ENCODE measurements around the gene PLEKHJ1.

The PLEKHJ1 gene

GRCh38 chr19:2254064-2254872, 18.1 kb upstream of the PLEKHJ1 start:
- peaks cover 27% of the 10 kb centered on the region; the same call in 1 of the 2 replicates for H3K79me2 ChIP-seq (ENCODE audit: insufficient read depth, low read depth)
- H3K9ac ChIP-seq, result no peak overlapping the region
- no peak overlapping the region for H3K27ac ChIP-seq
- H3K4me2 ChIP-seq, result no peak overlapping the region
- peaks cover 17% of the 10 kb centered on the region for H3K4me1 ChIP-seq (ENCODE audit: low read depth, poor library complexity, severe bottlenecking)
- no peaks in the 10 kb centered on the region for H3K36me3 ChIP-seq (ENCODE audit: insufficient read depth)
- H2AFZ ChIP-seq (ENCODE audit: low read depth), result no peak overlapping the region
- no peaks in the 10 kb centered on the region for H3K27me3 ChIP-seq (ENCODE audit: insufficient read depth, low read depth)
- no peak for TF ChIP-seq CTCF (conservative IDR thresholded peaks at IDR 0.05; ENCODE audit: low read depth, low read length)
- H4K20me1 ChIP-seq (ENCODE audit: insufficient read depth), result no peaks in the 10 kb centered on the region
- H3K4me3 ChIP-seq (IDR thresholded peaks at IDR 0.05; ENCODE audit: insufficient read depth, low read depth, low read length), result no peak overlapping the region

DNA sequence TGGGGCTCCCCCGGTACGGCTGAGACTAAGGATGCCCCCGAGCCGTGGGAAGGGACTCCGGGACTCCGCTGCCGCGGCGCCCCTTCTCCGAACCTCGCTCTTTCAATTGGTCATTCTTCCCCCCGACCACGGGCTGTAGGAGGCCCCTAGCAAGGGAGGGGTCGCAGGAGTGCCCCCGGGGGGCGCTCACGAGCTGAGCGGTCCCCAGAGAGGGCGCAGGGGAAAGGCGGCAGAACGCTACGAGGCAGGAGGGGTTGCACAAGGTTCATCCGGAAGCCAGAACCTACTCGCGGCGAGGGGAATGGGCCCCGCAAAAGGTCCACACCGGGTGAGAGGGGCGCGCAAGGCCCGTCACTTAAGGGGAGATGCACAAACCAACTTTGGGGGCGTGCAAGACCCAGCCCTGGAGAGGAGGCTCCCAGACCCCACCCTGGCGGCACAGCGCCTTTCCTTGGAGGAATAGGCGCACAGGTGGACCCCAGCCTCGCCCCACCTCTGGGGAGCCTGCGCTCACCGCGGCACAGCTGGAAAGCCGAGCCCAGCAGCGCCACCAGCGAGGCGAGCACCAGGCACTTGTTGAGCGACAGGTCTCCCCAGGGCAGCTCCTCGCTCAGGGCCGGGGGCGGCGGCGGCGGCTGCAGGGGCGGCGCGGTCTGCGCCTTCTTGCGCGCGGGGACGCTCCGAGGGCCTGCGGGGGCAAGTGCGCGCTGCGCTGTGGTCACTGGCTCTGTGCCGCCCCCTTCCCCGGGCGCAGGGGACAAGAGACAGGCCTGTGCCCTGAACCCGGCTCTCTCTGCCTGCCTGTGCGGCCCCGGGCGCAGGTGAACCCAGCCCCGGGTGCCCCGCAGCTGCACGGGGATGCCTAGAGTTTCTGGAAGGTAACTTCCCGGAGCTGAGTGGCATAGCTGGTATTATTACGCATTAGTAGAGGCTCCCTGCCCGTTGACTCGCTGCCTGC, 17.3 kb upstream of the PLEKHJ1 start:
- H3K4me1 ChIP-seq (ENCODE audit: low read depth, poor library complexity, severe bottlenecking), result peaks cover 17% of the 10 kb centered on the region
- no peaks in the 10 kb centered on the region for H3K27me3 ChIP-seq (ENCODE audit: insufficient read depth, low read depth)
- H4K20me1 ChIP-seq (ENCODE audit: insufficient read depth), result no peaks in the 10 kb centered on the region
- H3K4me2 ChIP-seq, result no peak overlapping the region
- H2AFZ ChIP-seq (ENCODE audit: low read depth), result no peak overlapping the region
- H3K27ac ChIP-seq, result no peak overlapping the region
- H3K36me3 ChIP-seq (ENCODE audit: insufficient read depth), result no peaks in the 10 kb centered on the region
- no peak; the same call in 1 of the 2 replicates for TF ChIP-seq CTCF (conservative IDR thresholded peaks at IDR 0.05; ENCODE audit: low read depth, low read length)
- peaks cover 27% of the 10 kb centered on the region; the same call in 1 of the 2 replicates for H3K79me2 ChIP-seq (ENCODE audit: insufficient read depth, low read depth)
- no peak overlapping the region for H3K4me3 ChIP-seq (IDR thresholded peaks at IDR 0.05; ENCODE audit: insufficient read depth, low read depth, low read length)
- no peak overlapping the region for H3K9ac ChIP-seq

DNA sequence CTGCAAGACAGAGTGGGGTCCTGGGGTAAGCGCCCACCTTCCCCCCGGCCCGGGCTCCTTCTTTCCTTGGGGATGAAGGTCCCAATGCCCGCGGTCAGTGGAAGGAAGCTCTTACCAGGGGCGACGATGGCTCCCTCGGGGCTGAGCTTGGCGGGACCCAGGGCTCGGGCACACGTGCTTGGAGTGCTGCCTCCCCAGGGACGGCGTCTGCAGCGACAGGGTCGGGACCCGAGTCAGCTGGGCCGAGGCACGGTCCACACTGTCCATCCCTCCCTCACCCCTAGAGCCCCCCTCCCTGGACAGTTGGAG, 16.6 kb upstream of the PLEKHJ1 start:
- Histone ChIP-seq H3K4me2 (no peak overlapping the region), H4K20me1 (ENCODE audit: insufficient read depth) (no peaks in the 10 kb centered on the region), H3K4me3 (IDR thresholded peaks at IDR 0.05; ENCODE audit: insufficient read depth, low read depth, low read length) (no peak overlapping the region), H3K36me3 (ENCODE audit: insufficient read depth) (no peaks in the 10 kb centered on the region), H3K9ac (no peak overlapping the region), H2AFZ (ENCODE audit: low read depth) (no peak overlapping the region), H3K4me1 (ENCODE audit: low read depth, poor library complexity, severe bottlenecking) (peaks cover 11% of the 10 kb centered on the region), H3K79me2 (ENCODE audit: insufficient read depth, low read depth) (peaks cover 27% of the 10 kb centered on the region; the same call in 1 of the 2 replicates), H3K27me3 (ENCODE audit: insufficient read depth, low read depth) (no peaks in the 10 kb centered on the region), H3K27ac (no peak overlapping the region)
- no peak for TF ChIP-seq CTCF (conservative IDR thresholded peaks at IDR 0.05; ENCODE audit: low read depth, low read length)

DNA sequence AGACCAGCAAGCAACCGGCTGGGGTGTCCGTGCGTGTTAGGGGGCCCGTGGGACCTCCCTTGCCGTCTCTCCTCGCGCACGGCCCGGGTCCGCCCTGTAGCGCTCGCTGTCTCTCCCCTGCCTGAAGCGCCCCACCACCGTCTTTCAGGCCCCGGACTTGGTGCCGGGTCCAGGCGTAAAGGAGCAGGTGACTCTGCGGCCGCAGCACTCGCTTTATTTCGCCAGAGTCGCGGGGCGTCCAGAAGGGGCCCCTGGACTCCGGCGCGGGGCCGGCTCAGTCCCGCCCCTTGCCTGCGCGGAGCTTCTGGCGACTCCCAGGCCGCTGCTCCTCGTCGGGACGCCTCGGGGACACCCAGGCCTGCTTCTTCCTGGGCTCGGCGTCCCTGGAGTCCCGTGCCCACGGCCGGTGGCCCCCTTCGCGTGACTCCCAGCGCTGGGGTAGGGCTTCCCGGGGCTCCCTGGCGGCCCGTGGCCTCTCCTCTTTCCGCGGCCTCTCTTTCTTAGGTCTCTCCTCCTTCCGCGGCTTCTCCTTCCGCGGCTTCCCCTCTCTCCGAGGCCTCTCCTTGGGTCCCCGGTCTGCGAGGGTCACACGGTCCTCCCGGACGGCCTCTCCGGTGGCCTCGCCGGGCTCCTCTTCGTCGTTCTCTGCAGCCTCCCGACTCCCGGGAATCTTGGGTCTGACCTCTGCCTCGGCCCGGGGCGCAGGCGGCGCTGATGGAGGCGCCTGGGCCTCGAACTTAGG, 16.1 kb upstream of the PLEKHJ1 start:
- no peak for TF ChIP-seq CTCF (conservative IDR thresholded peaks at IDR 0.05; ENCODE audit: low read depth, low read length)
- Histone ChIP-seq H4K20me1 (ENCODE audit: insufficient read depth) (no peaks in the 10 kb centered on the region), H3K4me3 (IDR thresholded peaks at IDR 0.05; ENCODE audit: insufficient read depth, low read depth, low read length) (no peak overlapping the region), H3K79me2 (ENCODE audit: insufficient read depth, low read depth) (peaks cover 22% of the 10 kb centered on the region; the same call in 1 of the 2 replicates), H3K9ac (no peak overlapping the region), H2AFZ (ENCODE audit: low read depth) (no peak overlapping the region), H3K27ac (no peak overlapping the region), H3K4me1 (ENCODE audit: low read depth, poor library complexity, severe bottlenecking) (peaks cover 11% of the 10 kb centered on the region), H3K36me3 (ENCODE audit: insufficient read depth) (no peaks in the 10 kb centered on the region), H3K27me3 (ENCODE audit: insufficient read depth, low read depth) (no peaks in the 10 kb centered on the region), H3K4me2 (no peak overlapping the region)
